ENCODE data around the gene LPGAT1.

- TF ChIP-seq CTCF (IDR thresholded peaks at IDR 0.05; ENCODE audit: poor library complexity): no peak
- no peak for TF ChIP-seq EZH2phosphoT487 (IDR thresholded peaks at IDR 0.05; ENCODE audit: low read depth, severe bottlenecking, unreplicated experiment)
- TF ChIP-seq EZH2 (IDR thresholded peaks at IDR 0.05; ENCODE audit: borderline replicate concordance): no peak
Observed at GRCh38 chr1:211865180-211865579, 34.6 kb upstream of the LPGAT1 start.
